ENCODE data around the gene BTN2A1.
"Not testable (repeated sequence)": the region's sequence is repeated elsewhere in the genome, so short reads cannot be mapped to it uniquely, and the experiment has no call there.

The BTN2A1 gene

GRCh38 chr6:26497610-26498009 lies 39.9 kb downstream of the BTN2A1 start:
- no peak for ATAC-seq

- ATAC-seq = no peak
These were observed 42.3 kb downstream of the BTN2A1 start, which contains the start of gene BTN1A1 for GRCh38 chr6:26500102-26500501. Gene BTN1A1, plus strand, starts transcription at chr6:26500303. Its CDS starts 984 bp downstream, at chr6:26501287.

DNA sequence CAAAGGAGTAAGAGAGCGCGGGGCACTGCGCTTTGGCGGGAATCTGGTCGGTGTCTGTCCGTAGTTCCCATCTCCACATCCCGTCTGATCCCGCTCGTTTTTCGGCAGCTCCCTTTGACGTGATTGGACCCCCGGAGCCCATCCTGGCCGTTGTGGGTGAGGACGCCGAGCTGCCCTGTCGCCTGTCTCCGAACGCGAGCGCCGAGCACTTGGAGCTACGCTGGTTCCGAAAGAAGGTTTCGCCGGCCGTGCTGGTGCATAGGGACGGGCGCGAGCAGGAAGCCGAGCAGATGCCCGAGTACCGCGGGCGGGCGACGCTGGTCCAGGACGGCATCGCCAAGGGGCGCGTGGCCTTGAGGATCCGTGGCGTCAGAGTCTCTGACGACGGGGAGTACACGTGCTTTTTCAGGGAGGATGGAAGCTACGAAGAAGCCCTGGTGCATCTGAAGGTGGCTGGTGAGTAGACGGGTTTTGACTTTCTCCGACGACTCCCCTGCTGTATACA lies 43.8 kb downstream of the BTN2A1 start:
- peak; percentile 68 to 70 for ATAC-seq

- no peak for ATAC-seq
These were observed 44.4 kb downstream of the BTN2A1 start for GRCh38 chr6:26502165-26502564.

- no peak for ATAC-seq
These were observed 44.9 kb downstream of the BTN2A1 start for GRCh38 chr6:26502626-26503025.

GRCh38 chr6:26507658-26508057 lies 49.9 kb downstream of the BTN2A1 start:
- no peak for ATAC-seq

DNA sequence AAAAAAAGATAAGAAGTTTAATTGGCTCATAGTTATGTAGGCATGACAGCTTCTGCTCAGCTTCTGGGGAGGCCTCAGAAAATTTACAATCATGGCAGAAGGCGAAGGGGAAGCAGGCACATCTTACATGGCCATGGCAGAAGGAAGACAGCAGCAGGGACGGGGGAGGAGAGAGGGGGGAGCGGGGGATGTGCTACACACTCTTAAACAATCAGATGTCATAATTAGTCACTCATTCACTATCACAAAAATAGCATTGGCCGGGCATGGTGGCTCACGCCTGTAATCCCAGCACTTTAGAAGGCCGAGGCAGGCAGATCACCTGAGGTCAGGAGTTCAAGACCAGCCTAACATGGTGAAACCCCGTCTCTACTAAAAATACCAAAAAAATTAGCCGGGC lies 53.3 kb downstream of the BTN2A1 start:
- ATAC-seq = not testable (repeated sequence)

- ATAC-seq = no peak
These were observed 57.2 kb downstream of the BTN2A1 start for GRCh38 chr6:26514984-26515383.

DNA sequence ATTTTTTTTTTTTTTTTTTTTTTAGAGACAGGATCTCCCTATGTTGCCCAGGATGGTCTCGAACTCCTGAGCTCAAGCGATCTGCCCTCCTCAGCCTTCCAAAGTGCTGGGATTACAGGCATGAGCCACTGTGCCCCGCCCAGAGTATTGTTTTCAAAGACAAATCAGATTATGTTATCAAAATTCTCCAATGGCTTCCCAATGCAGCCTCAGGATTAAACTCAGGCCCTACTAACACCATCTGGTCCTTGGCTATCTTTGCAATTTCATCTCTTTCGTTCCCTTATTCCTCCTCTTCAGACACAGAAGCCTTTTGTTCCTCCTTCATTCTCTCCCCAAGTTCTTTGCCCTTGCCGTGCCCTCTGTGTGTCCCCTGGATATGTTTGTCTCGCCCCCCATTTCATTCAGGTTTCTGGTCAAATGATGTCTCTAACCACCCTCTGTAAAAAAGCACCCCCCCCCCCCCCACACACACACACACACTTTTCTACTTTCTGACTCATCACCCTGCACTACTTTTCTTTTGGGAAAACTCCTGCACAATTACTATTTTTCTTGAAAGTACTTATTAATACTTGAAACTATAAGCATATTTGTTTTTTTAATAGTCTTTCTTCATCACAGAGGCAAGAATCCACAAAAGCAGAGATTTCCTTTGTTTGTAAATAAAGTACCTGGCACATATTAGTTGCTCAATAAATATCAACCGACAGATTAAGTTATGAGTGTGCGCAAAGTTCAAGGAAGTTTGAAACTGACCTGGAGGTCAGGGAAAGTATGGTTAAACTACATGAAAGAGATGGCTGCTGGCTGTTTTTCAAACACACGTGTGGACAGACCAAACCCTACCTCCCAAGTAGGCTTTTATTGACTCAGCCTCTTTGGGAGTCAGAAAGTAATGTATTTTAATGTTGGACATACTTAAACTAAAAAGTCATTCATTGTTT lies 59.0 kb downstream of the BTN2A1 start:
- no peak for ATAC-seq

Measured in activated CD4-positive, CD25-positive, alpha-beta regulatory T cell treated with anti-CD3 and anti-CD28 coated beads, Interleukin-2, amount 50 U/mL, for 24 hours (primary cell).